ENCODE results near the gene LOXHD1. TPM values are rescaled to one million over a fixed set of nuclear protein-coding genes. Genes with fewer than 3 reads are reported as not detected.
A peak's percentile ranks its signal among the peaks of the same experiment; 100 is the strongest.

LOXHD1 gene
- polyA plus RNA-seq, 4 donors = 0.12 to 0.27 (median 0.19) TPM; not detected in 1

DNA sequence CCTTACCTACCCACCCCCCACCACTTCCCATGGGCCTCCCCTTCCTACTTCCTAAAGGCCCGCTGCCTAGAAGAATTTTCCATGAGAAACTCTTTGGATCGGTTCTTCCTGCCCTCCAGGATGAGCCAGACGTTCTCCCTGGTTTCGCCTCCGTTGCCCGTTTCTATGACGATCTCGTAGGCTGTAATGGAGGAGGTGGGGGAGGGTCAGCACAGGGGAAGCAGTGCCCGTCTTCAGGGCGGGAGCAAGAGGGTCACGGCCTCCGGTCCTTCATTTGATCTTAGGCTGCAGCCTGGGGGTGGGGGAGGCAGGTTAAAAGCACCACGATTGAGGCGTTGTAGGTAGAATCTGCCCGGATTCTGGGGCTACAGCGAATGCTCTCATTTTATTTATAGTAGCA is 172.0 kb downstream of the LOXHD1 start:
- FAIRE-seq (no peak), DNase-seq (no peak)
- WGBS, 3 donors = 30 to 42% (median 33%) methylated on average over 16 of the region's 16 CpGs

GRCh38 chr18:46482831-46483230 is 174.2 kb downstream of the LOXHD1 start:
- H3K4me1 ChIP-seq (ENCODE audit: control insufficient read depth in 3 of 3, insufficient read depth in 2 of 3, low read depth in 1 of 3, low read length in 2 of 3) = no peaks in the 10 kb centered on the region
- no peak for DNase-seq
- H3K36me3 ChIP-seq (ENCODE audit: control insufficient read depth in 3 of 3, insufficient read depth in 2 of 3, low read depth in 1 of 3, low read length in 3 of 3) = no peaks in the 10 kb centered on the region
- no peak overlapping the region for H3K27ac ChIP-seq (ENCODE audit: low read depth in 1 of 3, low read length in 2 of 3)
- FAIRE-seq = no peak
- H3K9me3 ChIP-seq (ENCODE audit: control insufficient read depth in 2 of 2, insufficient read depth in 1 of 2, low read depth in 1 of 2, low read length in 1 of 2) = peaks cover 0 to 5% of the 10 kb centered on the region in 2 donors
- peaks cover 0 to 2% (median 0%) of the 10 kb centered on the region in 3 donors for H3K27me3 ChIP-seq (ENCODE audit: control insufficient read depth in 3 of 3, insufficient read depth in 3 of 3, low read length in 3 of 3)
- WGBS, 3 donors = 50 to 90% (median 72%) methylated on average over 1 of the region's 1 CpG
- H3K4me3 ChIP-seq (ENCODE audit: low read depth in 1 of 3, low read length in 3 of 3) = no peak overlapping the region

More for the DNA sequence above, 172.0 kb downstream of the LOXHD1 start:
- H3K27ac ChIP-seq (ENCODE audit: low read depth in 1 of 3, low read length in 2 of 3) = no peak overlapping the region
- H3K4me3 ChIP-seq (ENCODE audit: low read depth in 1 of 3, low read length in 3 of 3) = no peak overlapping the region
- peaks cover 0 to 5% of the 10 kb centered on the region in 2 donors for H3K9me3 ChIP-seq (ENCODE audit: control insufficient read depth in 2 of 2, insufficient read depth in 1 of 2, low read depth in 1 of 2, low read length in 1 of 2)
- no peaks in the 10 kb centered on the region for H3K36me3 ChIP-seq (ENCODE audit: control insufficient read depth in 3 of 3, insufficient read depth in 2 of 3, low read depth in 1 of 3, low read length in 3 of 3)
- H3K27me3 ChIP-seq (ENCODE audit: control insufficient read depth in 3 of 3, insufficient read depth in 3 of 3, low read length in 3 of 3) = peaks cover 0 to 2% (median 0%) of the 10 kb centered on the region in 3 donors
- H3K4me1 ChIP-seq (ENCODE audit: control insufficient read depth in 3 of 3, insufficient read depth in 2 of 3, low read depth in 1 of 3, low read length in 2 of 3) = no peaks in the 10 kb centered on the region

DNA sequence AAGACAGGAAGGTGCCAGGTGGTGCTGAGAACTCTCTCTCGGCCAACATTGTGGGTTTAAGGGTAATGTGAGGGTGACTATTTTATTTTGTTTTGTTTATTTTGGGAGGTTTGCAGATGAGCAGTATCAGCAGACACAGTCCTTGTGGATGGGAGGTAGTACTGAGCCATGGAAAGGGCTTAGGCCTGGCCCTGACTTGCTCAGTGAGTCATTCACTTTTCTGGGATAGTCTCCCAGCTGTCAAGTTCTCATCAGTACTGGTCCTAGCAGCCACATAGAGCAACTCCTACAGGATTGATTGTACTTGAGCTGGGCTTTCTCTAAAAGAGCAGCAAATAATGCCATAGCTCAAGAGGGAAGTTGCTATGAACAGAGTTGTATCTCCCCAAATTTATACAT is 175.2 kb downstream of the LOXHD1 start:
- Histone ChIP-seq H3K4me1 (ENCODE audit: control insufficient read depth in 3 of 3, insufficient read depth in 2 of 3, low read depth in 1 of 3, low read length in 2 of 3) (no peaks in the 10 kb centered on the region), H3K27ac (ENCODE audit: low read depth in 1 of 3, low read length in 2 of 3) (no peak overlapping the region), H3K27me3 (ENCODE audit: control insufficient read depth in 3 of 3, insufficient read depth in 3 of 3, low read length in 3 of 3) (peaks cover 0 to 2% (median 0%) of the 10 kb centered on the region in 3 donors), H3K4me3 (ENCODE audit: low read depth in 1 of 3, low read length in 3 of 3) (no peak overlapping the region), H3K36me3 (ENCODE audit: control insufficient read depth in 3 of 3, insufficient read depth in 2 of 3, low read depth in 1 of 3, low read length in 3 of 3) (no peaks in the 10 kb centered on the region), H3K9me3 (ENCODE audit: control insufficient read depth in 2 of 2, insufficient read depth in 1 of 2, low read depth in 1 of 2, low read length in 1 of 2) (peaks cover 0 to 5% of the 10 kb centered on the region in 2 donors)
- FAIRE-seq = no peak
- WGBS, 3 donors = 50 to 66% (median 57%) methylated on average over 1 of the region's 1 CpG
- no peak for DNase-seq

GRCh38 chr18:46481048-46481846 is 175.8 kb downstream of the LOXHD1 start:
- Histone ChIP-seq H3K27me3 (ENCODE audit: control insufficient read depth in 3 of 3, insufficient read depth in 3 of 3, low read length in 3 of 3) (peaks cover 0 to 2% (median 0%) of the 10 kb centered on the region in 3 donors), H3K4me3 (ENCODE audit: low read depth in 1 of 3, low read length in 3 of 3) (no peak overlapping the region), H3K36me3 (ENCODE audit: control insufficient read depth in 3 of 3, insufficient read depth in 2 of 3, low read depth in 1 of 3, low read length in 3 of 3) (no peaks in the 10 kb centered on the region), H3K27ac (ENCODE audit: low read depth in 1 of 3, low read length in 2 of 3) (no peak overlapping the region), H3K4me1 (ENCODE audit: control insufficient read depth in 3 of 3, insufficient read depth in 2 of 3, low read depth in 1 of 3, low read length in 2 of 3) (no peaks in the 10 kb centered on the region), H3K9me3 (ENCODE audit: control insufficient read depth in 2 of 2, insufficient read depth in 1 of 2, low read depth in 1 of 2, low read length in 1 of 2) (peaks cover 0 to 5% of the 10 kb centered on the region in 2 donors)
- FAIRE-seq = no peak
- 38 to 48% (median 46%) methylated on average over 9 of the region's 9 CpGs for WGBS, 3 donors
- peak; percentile 42 to 59 for DNase-seq

DNA sequence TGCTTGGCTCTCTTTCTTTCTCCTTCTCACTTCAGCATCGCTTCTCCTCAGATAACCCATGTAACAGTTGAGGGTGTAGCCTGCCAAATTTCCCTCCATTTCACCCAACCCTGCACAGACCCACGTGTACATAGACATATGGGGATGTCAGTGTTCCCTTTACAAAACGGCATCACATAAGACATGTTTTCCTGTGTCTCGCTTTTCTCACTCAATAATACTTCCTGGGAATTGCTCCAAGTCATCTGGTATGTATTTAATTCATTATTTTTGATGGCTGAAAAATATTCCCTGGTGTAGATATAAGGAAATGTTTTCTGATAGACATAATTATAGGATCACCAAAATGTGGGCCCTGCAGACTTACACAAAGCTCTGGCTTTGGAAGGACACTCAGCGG is 176.8 kb downstream of the LOXHD1 start:
- DNase-seq = no peak
- H3K4me3 ChIP-seq (ENCODE audit: low read depth in 1 of 3, low read length in 3 of 3) = no peak overlapping the region
- peaks cover 0 to 2% (median 0%) of the 10 kb centered on the region in 3 donors for H3K27me3 ChIP-seq (ENCODE audit: control insufficient read depth in 3 of 3, insufficient read depth in 3 of 3, low read length in 3 of 3)
- peaks cover 0 to 5% of the 10 kb centered on the region in 2 donors for H3K9me3 ChIP-seq (ENCODE audit: control insufficient read depth in 2 of 2, insufficient read depth in 1 of 2, low read depth in 1 of 2, low read length in 1 of 2)
- no peaks in the 10 kb centered on the region for H3K36me3 ChIP-seq (ENCODE audit: control insufficient read depth in 3 of 3, insufficient read depth in 2 of 3, low read depth in 1 of 3, low read length in 3 of 3)
- no peaks in the 10 kb centered on the region for H3K4me1 ChIP-seq (ENCODE audit: control insufficient read depth in 3 of 3, insufficient read depth in 2 of 3, low read depth in 1 of 3, low read length in 2 of 3)
- FAIRE-seq = no peak
- WGBS, 3 donors = 63 to 66% (median 66%) methylated on average over 5 of the region's 5 CpGs
- H3K27ac ChIP-seq (ENCODE audit: low read depth in 1 of 3, low read length in 2 of 3) = no peak overlapping the region

- DNase-seq (no peak), FAIRE-seq (no peak)
- WGBS, 3 donors = 60 to 80% (median 66%) methylated on average over 2 of the region's 2 CpGs
Measured at GRCh38 chr18:46478796-46479195, 178.2 kb downstream of the LOXHD1 start.

GRCh38 chr18:46477425-46478011 is 179.5 kb downstream of the LOXHD1 start:
- peaks cover 0 to 5% of the 10 kb centered on the region in 2 donors for H3K9me3 ChIP-seq (ENCODE audit: control insufficient read depth in 2 of 2, insufficient read depth in 1 of 2, low read depth in 1 of 2, low read length in 1 of 2)
- no peaks in the 10 kb centered on the region for H3K4me1 ChIP-seq (ENCODE audit: control insufficient read depth in 3 of 3, insufficient read depth in 2 of 3, low read depth in 1 of 3, low read length in 2 of 3)
- H3K27me3 ChIP-seq (ENCODE audit: control insufficient read depth in 3 of 3, insufficient read depth in 3 of 3, low read length in 3 of 3) = peaks cover 0 to 2% (median 0%) of the 10 kb centered on the region in 3 donors
- no peak overlapping the region for H3K4me3 ChIP-seq (ENCODE audit: low read depth in 1 of 3, low read length in 3 of 3)
- H3K36me3 ChIP-seq (ENCODE audit: control insufficient read depth in 3 of 3, insufficient read depth in 2 of 3, low read depth in 1 of 3, low read length in 3 of 3) = no peaks in the 10 kb centered on the region
- H3K27ac ChIP-seq (ENCODE audit: low read depth in 1 of 3, low read length in 2 of 3) = no peak overlapping the region
- 82 to 83% (median 83%) methylated on average over 21 of the region's 21 CpGs for WGBS, 3 donors
- no peak for DNase-seq
- no peak for FAIRE-seq

More at GRCh38 chr18:46478796-46479195, 178.2 kb downstream of the LOXHD1 start:
- H3K9me3 ChIP-seq (ENCODE audit: control insufficient read depth in 2 of 2, insufficient read depth in 1 of 2, low read depth in 1 of 2, low read length in 1 of 2) = peaks cover 0 to 5% of the 10 kb centered on the region in 2 donors
- H3K27ac ChIP-seq (ENCODE audit: low read depth in 1 of 3, low read length in 2 of 3) = no peak overlapping the region
- no peaks in the 10 kb centered on the region for H3K4me1 ChIP-seq (ENCODE audit: control insufficient read depth in 3 of 3, insufficient read depth in 2 of 3, low read depth in 1 of 3, low read length in 2 of 3)
- H3K27me3 ChIP-seq (ENCODE audit: control insufficient read depth in 3 of 3, insufficient read depth in 3 of 3, low read length in 3 of 3) = peaks cover 0 to 2% (median 0%) of the 10 kb centered on the region in 3 donors
- no peaks in the 10 kb centered on the region for H3K36me3 ChIP-seq (ENCODE audit: control insufficient read depth in 3 of 3, insufficient read depth in 2 of 3, low read depth in 1 of 3, low read length in 3 of 3)
- no peak overlapping the region for H3K4me3 ChIP-seq (ENCODE audit: low read depth in 1 of 3, low read length in 3 of 3)

DNA sequence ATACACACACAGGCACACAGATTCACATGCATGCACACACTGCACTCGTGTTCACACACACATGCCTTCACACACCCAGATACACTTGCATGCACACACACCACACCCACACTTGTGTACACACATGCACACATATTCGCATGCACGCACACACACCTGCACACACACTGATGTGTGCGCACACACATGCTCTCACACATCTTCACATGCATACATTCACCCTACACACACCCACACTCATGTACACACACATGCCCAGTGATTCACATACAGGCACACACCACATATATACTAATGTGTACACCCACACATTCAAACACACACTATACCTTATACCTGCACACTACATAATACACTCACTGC is 181.6 kb downstream of the LOXHD1 start:
- WGBS, 3 donors = 85 to 92% (median 86%) methylated on average over 4 of the region's 4 CpGs
- Histone ChIP-seq H3K9me3 (ENCODE audit: control insufficient read depth in 2 of 2, insufficient read depth in 1 of 2, low read depth in 1 of 2, low read length in 1 of 2) (no peaks in the 10 kb centered on the region), H3K4me1 (ENCODE audit: control insufficient read depth in 3 of 3, insufficient read depth in 2 of 3, low read depth in 1 of 3, low read length in 2 of 3) (no peaks in the 10 kb centered on the region), H3K36me3 (ENCODE audit: control insufficient read depth in 3 of 3, insufficient read depth in 2 of 3, low read depth in 1 of 3, low read length in 3 of 3) (no peaks in the 10 kb centered on the region), H3K4me3 (ENCODE audit: low read depth in 1 of 3, low read length in 3 of 3) (no peak overlapping the region), H3K27ac (ENCODE audit: low read depth in 1 of 3, low read length in 2 of 3) (no peak overlapping the region), H3K27me3 (ENCODE audit: control insufficient read depth in 3 of 3, insufficient read depth in 3 of 3, low read length in 3 of 3) (no peaks in the 10 kb centered on the region)
- DNase-seq (no peak), FAIRE-seq (no peak)

All from small intestine (tissue), 7 donors.